NCI-H2029 (cell line): ENCODE data around the gene BTG1.
"Not testable (repeated sequence)": the region's sequence is repeated elsewhere in the genome, so short reads cannot be mapped to it uniquely, and the experiment has no call there.

Experiments used
- DNase-seq: peaks from one replicate; lab custom pipeline; 2025; lab: John Stamatoyannopoulos, UW

The BTG1 gene

DNA sequence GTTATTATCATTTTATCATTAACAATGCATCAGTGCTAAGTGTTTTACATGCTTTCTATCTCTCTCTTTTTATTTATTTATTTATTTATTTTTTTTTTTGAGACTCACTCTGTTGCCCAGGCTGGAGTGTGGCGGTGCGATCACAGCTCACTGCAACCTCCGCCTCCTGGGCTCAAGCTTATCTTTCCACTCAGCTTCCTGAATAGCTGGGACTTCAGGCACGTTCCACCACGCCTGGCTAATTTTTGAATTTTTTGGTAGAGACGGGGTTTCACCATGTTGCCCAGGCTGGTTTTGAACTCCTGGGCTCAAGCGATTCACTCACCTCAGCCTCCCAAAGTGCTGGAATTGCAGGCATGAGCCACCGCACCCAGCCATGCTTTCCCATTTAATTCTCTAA lies 3.9 kb upstream of the BTG1 start:
- DNase-seq = no peak

DNA sequence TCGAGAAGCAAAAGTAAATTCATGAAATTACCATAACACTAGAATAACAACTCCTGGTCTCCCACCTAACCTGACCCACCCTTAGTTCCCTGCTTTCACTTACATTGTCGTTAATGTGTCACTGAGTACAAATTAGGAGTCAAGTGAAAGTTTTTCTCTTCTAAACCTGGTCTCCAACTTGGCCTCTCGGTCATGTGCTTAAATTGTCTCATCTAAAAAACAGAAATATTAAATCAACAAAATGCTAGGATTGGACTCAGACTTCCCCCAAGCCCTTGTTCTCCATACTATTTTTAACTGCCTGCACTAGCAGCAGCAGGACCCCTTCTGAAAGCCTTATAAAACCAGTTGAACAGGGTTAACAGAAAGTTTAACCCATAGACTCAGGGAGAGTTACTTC lies 1.8 kb upstream of the BTG1 start:
- no peak for DNase-seq

DNA sequence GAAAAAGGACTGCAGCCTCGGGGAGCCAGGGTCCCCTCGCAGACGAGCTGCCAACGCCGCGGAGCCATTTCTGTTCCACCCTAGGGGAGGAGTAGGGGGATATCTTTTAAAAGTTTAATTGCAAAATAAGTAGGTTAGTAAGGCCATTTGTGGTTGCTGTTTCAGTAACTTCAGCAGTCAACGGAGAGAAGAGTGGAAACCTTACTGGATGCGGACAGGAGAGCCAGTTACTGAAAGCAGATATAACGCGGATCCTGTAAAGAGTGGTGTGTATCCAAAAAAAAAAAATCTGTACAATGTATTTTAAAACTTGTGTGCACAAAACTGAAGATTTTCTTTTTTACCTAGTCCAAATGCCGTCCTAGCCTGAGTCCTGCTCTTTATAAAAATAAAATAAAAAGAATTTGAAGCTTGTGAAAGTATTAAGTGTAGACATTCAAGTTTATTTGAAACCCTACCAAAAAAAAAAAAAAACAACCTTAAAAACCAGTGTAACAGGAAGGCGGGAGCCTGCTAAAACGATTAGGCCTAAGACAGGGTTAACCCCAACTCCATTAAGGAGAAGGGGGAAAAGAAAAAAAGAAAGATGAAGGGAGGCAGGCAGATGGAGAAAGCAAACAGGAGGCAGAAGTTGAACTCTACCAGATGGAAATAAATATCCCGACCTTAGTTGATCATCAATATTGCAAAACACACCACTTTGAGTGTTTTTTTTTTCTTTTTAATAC lies 1.0 kb upstream of the BTG1 start:
- DNase-seq = no peak

DNA sequence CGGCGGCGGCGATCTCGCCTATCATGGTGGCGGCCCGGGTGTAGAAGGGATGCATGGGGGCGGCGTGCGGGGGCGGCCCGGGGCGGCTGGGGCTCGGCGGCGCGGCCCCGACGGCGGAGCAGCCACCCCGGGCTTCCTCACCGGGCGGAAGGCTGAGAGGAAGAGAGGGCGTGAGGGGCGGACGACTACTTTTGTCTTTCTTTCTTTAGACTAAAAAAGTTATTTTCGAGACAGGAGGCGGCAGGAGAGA lies 240 bp downstream of the BTG1 start:
- DNase-seq = no peak

DNA sequence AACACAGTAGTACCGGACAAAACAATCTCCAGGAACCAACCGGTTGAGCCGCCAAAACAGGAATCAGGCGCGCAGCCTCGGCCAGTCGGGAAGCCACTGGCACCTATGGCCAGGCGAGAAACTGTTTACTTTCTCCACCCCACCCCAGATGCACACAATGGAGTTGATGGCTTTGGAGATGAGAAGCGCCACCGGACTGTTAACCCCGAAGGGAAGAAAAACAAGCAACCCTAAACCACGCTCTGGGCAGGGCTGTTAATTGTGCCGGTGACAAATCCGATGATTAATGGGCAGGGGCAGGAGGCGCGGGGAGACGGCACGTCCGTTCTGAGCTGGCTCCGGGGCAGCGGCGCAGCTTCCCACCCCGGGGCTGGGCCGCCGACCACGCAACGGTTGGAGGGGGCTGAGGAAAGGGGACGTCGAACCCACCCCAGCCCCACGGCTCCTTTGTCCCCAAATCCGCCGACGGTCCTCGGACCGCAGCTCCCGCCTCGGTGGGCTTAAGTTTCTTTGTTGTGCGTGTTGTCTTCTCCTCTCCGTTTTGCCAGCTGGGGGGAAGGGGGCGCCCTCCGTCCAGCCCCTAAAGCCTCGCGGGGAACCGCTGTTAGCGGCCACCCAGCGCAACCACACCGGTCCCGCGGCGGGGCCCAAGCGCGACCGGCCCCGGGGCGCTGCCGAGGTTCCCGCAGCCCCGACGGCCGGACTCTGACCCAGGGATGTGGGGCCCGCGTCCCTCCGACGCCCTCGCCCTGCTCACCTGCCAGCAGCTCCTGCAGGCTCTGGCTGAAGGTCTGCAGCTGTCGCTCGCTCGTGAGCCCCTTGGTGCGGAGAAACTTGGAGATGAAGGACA lies 790 bp downstream of the BTG1 start:
- DNase-seq = peak; percentile 73

DNA sequence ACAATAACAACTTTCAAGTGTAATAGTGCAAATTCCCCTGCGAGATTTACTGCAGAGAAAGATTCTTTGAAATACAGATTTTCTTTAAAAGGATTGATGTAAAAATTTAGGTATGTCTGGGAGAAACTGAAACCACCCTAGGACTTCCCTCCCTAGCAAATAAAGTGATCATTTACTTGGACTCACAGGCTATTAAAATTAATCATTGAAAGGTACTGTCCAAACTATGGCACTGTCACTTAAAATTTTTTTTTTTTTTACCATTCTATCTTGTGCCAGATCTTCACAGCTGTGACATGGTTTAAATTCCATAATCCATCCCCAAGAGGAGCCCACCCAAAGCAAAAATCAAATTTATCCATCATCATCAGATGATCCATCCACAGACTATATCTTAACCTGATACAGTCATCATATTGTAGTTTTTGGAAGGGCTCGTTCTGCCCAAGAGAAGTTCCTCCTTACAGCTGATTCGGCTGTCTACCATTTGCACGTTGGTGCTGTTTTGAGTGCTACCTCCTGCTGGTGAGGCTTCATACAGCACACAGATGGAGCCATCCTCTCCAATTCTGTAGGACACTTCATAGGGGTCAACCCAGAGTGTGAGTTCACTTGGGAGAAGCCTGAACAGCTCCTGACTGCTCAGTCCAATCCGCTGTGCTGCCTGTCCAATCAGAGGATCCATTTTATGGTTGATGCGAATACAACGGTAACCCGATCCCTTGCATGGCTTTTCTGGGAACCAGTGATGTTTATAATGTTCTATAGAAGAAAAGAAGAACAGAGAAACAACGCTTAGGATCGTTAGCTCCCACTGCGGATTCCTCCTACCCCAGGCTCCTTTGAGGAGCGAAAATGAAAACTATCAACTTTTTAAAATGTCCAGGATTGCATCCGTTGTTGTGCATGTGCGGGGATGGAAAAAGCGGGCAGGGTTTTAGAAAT lies 1.7 kb downstream of the BTG1 start:
- peak; percentile 91 for DNase-seq

DNA sequence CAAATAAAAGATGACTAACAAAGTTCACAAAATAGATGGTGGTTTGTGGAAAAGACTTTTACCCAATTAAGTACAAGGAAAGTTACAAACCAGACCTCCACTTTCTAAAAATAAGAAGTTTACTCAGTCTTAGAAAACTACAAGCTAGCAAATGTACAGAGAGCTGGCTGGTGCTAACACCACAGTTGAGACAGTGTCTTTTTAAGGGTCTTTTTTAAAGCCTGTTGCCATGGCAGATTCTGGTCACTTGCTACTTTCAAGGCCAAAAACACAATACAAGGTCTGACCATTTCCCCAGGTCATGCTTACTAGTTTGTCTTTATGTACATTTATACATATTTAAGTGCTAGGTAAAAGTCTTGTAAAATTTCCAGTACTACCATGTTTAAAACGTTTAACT lies 2.4 kb downstream of the BTG1 start:
- DNase-seq = no peak

DNA sequence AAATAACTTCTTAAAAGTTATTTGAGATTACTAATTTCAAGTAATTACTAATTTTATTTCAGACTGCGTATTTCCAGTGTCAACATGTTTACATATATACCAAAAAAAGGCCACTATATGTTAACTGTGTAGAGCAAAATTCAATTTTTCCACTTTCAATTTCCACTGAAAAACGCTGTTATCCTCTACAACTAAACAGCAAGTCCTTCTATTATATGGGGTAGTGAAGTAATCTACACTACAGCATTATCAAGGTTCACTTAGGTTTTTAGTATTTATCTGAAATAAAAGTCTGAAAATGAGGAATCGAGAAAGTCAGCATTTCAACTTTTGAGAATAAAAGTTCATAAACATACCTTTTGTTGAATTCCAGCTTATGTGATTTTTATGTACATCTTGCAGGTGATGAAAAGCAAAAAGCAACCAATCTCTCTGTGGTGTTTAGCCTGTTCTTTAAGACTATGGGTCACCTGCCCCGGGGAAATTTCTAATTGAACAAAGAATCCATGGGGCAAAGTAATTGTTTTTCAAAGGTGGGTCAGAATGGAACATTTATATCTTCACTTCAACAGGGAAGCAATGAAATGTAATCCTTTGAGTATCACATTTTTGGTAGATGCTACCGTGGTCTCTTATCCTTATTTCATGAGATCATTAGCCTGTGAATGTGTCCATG lies 3.3 kb downstream of the BTG1 start:
- DNase-seq = no peak

DNA sequence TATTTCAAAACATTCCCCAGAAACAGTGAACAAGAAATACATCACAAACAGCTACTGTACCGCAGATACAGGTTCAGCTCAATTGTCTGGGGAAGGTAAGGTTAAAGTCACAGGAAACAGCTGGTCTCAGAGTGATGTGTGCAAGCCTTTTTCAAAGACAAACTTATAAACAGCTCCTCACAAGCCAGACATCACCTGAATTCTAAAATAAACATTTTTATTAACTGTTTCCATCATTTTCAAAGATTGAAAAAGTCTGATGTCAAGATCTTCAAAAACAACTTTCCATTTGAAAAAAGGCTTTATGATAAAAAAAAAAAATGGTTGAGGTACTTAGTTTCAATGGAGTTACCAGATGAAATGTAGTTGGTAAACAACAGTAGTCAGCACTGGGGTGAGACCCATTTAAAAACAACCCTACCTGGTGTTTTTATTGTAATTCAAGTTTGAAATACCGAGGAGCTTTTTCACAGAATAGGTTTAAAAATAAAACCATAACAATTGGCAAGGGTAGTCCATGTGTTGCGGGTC lies 4.0 kb downstream of the BTG1 start:
- no peak for DNase-seq

DNA sequence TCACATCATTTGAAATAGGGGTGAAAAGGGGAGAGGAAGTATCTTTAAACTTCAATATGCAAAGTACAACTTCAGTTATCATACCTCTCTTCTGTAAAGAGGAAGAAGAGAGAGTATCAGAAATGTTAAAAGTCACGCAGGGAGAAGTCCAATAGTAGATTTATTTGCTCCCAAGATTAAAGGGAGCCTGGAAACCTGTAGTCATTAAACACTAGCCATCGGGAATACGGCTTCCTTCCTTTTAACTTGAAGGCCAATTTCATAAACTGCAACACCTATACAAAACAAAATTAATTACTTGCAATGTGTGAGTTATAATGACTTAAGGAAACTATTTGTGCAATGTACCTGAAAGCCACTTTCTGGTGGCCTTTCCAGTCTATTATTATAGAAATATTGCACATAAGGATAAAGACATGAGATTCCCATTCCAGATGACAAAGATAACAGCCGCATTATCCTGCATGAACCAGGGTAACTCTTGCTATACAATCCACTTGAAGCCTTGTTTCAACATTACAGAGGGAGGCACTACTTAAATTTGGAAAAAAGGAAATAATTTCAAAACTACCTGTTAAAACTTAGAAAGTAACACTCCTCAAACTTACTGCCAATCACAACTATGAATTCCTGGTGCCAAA lies 4.6 kb downstream of the BTG1 start:
- DNase-seq = no peak

DNA sequence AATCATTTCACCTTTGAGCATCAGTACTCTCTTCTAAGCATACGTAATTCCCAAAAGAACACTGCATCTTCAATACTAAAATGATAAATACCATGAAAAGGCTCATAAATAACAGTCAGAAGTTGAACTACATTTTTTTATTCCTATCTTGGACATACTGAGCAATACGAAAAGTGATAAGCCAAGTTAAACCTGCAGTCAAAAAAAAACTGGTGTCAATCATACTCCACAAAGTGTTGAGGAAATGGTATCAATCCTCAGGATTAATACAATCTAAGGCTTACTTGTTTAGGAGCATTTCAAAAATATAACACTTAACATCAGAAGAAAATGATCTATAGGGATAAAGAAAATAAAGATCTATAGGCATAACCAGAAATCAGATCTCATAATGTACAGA lies 5.5 kb downstream of the BTG1 start:
- no peak for DNase-seq

DNA sequence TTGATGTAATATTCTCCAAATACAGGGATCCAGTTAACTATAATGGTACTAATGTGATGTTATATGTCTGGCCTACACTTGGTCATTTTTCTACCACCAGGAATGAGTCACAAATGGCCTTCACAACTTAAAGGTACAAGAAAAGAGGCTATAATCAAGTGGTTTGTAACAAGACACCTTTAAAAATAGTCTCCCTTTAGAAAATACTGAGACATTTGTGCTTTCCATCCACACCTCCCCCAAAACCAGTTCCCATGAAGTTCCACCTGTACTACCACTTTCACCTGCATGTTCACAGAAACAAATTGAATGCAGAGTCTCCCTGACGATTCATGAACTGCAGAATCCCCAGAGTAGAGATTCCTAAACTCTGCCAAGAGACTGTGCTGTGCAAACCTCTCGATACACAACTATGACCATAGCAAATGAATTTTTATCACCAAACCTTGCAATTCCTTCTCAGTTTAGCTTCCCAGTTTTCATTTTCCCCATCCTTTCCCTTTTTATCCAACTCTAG lies 6.0 kb downstream of the BTG1 start:
- no peak for DNase-seq

DNA sequence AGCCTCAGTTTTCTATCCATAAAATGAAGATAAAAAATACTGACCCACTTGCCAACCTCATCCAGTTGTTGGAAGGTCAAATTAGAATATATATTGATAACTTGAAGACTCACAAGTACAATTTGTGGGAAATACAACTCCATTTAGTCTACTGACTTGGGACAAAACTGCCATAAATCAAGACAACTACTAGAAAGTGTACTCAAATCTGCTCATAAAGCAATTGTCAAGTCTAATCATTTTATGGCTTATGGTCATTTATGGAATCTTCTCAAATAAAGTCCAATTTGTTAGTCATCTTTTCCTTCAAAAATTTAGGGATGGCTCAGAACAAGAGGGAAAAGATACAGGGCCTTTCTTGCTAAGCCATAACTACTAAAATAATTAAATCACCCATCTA lies 7.0 kb downstream of the BTG1 start:
- no peak for DNase-seq

DNA sequence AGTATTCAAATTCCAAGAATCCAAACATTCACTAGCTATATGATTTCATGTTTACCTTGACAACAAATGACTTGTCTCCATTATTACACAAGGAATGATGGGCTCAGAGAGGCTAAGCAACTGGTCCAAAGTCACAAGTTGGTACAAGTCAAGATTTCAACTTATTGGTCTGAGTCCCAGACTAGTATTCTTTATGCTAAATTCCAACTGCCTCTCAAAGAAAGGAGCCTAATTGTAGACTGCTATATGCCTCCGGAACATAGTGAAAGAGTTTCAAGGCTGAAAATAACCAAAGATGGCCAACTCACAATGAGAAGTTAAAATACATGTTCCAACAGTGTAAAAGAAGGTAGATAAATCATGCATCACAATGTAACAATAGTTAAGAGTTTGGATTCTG lies 7.5 kb downstream of the BTG1 start:
- DNase-seq = no peak

DNA sequence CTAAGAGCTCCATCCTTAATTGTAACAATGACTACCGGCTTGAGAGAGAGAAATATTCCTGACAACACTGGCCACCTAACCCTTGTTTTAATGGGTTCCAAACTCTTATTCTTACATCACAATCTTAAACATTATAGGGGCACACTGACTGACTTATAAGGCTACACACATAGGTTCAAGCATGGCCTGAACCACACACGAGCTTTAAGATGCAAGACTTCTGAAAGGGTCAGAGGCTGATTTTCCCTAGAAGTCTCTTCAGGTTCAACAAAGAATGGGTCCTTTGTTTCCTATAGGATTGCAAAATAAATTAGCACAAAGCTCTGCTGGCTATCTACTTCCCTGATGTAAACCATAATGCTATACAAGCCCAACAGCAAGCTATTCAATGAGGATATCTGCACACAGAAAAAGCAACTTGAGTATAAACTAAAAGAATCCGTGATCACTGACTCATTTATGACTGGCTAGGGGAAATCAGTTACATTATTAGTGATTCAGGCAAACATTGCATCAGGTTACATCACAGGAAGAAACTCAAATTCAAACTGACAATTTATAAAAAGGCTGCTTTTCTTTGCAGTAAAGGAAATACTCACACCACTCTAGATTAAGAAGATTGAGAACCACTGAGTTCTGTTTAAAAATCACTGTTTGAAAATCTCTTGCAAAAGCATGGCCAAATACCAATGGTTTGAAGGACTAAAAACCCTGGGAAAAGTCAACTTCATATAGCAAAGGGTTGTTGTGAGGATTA lies 8.5 kb downstream of the BTG1 start:
- DNase-seq = no peak

DNA sequence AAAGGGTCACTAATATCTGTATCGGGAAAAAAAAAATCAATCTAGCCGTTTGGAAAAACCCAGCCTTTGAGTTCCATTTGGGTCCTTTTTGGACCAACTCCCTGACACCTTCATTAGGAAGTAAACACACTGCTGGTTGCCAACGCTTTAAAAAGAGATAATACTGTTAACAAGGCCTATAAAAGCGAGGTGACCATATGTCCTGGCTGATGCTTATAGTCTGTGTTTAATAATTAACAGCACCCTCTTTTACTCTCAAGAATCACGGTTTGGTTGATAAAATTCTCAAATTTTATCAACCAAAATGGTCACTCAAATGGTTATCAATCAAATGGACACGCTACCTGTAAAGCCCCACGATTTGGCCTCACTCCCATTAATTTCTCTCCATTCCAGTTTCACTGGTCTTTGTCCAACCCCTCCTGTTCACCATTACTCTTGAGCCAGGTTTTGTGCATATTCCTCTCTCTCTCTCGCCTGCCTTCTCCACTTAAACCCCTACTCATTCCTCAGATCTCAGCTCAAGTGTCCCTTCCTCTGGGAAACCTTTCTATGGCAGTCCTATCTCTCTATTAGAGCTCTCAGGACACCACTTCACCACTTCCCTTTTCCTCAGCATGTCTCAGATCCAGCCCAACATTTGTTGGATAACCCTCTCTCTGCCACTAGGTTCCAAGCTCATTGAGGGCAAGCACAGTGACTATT lies 9.5 kb downstream of the BTG1 start:
- DNase-seq = peak; percentile 19

DNA sequence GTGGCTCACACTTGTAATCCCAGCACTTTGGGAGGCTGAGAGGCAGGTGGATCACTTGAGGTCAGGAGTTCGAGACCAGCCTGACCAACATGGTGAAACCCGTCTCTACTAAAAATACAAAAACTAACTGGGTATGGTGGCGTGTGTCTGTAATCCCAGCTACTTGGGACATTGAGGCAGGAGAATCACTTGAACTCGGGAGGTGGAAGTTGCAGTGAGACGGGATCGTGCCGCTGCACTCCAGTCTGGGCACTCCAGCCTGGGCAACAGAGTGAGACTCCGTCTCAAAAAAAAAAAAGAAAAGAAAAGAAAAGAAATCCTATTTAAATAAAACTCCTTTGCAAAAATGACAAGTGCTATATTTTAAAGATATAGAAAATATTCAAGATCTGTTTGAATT lies 10.1 kb downstream of the BTG1 start:
- DNase-seq = not testable (repeated sequence)

DNA sequence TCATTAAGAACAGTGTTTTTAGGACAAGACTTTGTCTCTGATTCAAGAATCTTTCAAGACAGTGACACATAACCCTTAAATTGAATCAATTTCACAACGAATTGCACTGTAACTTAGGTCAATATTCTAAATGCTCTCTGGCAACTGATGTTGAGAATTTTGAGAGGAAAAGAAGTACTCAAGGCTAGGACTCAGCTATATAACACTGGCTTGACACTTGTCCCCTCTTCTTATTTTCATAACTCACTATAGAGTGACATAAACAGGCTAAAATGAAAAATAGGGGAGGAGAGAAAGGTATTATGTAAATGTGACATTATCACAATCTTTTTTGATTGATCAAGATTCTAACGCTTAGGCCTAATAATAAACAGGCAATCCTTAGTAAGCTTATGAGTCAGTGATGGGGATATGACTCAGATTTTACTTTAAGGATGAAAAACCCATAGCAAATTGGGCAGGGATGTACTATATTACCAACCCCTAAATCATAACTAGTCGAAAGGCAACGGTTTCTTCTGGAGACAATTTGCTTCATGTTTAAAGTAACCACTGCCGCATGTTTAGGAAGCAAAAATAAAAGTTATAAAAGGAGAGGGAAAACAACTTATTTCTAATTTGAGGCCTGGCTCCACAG lies 10.9 kb downstream of the BTG1 start:
- no peak for DNase-seq
